GM11168 (cell line): ENCODE measurements around the gene FOXC1.

ENCODE experiments used
- in situ Hi-C: fragments of 300-500 bp; cut with MboI; formaldehyde crosslinking; loops from one replicate; pipeline ENCODE4 v1.12.0; 2022; ENCODE audit warnings: low sequenced_read_pairs; ENCODE audit not compliant: unreplicated experiment

Gene FOXC1

GRCh38 chr6:1630771-1631217 is 21.1 kb downstream of the FOXC1 start:
- in situ Hi-C loops: no loop called here

DNA sequence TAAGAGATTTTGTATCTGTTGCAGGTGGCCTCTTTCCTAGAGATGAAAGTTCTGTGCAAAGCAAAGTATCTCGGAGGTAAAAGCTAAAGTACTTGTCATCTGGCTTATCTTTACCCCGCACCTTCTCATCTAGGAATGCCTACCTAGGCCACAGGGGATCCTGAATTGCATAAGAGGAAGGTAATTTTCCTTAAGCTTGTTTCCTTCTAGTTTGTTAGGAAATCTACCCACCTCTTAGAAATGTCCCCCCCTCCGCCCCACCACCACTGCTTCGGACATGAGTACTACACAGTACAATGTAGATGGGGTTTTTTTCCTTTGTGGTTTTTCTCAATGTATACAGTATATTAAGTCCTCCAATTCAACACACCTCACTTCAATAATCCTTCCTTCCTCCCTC is 21.5 kb downstream of the FOXC1 start:
- in situ Hi-C loops: no loop called here

DNA sequence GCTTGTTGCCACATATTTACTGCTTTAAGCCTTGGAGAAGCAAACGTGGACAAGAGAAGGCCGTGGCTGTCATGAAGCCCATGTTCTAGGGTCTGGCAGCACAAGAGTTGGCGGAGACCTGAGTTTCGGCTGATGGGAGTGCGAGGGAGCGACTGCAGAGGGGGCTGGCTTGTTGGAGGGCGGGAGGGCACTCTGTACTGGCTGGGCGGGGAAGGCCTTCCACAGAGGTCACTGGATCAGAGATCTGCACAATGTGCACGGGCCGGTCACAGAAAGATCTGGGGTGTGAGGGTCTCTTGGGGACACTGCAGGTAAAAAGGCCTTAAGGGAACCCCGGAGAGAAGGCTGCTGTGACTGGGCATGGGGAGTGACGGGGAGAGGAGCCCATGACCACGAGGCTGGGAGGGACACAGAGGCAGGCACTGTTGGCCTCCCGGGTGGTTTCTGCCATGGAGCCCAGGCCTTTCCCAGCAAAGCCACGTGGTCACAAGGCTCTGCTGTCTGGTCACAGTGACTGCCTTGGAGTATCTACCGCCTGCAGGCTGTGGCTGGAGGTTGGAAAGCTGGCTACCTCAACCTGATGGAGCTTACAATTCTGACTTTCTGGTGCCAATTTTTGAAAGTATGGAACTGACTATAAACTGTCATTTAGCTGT is 23.8 kb downstream of the FOXC1 start:
- in situ Hi-C loops: no loop called here

DNA sequence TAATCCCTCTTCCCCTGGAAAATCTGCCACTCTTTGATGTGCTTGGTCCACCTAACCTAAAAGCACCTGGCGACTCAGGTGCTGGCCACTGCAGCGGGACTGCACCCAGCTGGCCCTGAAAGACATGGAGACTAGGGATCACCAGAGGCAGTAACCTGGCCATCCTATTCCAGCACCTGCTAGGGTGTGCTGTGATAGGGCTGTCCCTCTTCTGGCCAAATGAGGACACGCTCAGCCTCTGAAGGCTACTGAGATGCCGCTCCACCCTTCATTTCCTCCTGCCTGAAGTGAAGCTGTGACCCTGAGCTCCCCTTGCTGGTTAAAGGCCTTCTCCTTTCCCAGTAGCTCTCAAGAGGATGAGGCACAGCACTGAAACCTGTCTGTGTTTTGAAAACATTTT is 24.4 kb downstream of the FOXC1 start:
- in situ Hi-C loops: no loop called here

DNA sequence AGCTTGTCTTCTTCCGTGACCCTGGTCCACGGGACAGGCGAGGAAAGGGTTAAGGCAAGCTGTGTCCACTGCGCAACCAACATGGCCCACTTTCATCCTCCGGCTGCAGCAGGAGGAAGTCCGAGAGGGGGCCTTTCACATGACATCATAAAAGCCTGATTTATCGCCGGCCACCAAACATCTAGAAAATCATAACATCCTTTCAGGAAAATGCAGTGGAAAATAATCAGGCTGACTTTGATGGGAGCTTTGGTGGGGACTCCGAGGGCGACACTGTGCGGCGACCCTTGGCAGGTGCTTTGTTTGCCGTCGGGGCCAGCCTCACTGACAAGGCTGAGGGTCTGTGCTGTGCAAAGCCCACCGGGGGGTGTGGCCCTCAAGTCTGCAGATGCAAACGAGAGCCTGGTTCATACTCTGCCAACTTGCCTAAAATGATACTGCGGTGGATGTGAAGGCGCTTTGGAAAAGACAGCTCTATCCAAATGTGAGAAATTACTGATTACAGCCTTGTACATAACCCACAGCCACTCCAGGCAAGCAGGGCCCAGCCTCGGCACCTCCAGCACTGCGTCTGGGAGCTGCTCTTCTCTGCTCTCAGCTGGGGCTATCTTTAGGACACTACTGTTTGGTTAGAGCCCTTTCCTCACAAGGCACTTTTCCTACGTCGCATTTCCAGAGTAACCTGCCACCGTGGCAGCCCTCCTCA is 25.7 kb downstream of the FOXC1 start:
- in situ Hi-C loops: no loop called here

DNA sequence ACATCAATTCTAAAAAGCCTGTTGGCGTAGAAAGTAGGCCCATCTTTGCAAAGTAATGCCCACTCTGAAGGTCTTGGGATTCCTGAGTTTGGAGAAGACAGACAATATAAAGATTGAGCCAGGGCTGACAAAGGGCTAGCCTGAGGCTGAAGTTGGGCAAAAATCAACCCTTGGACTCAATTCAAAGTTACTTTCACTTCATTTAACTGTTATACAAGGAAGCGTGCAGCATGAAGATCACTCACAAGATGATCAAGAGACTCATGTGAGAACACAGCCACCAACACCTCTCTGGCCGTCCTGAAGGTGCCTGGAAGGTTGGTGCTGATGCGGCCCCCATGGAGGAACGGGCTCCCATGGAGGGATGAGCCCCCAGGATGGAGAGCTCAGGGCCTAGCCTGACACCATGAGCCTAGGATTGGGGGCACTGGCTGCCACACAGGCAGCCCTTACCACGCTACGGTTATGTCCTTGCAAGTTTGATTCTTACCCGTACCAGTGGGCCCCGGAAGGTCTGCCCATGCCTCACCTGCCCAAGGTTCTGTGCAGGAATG is 26.6 kb downstream of the FOXC1 start:
- in situ Hi-C loops: no loop called here

DNA sequence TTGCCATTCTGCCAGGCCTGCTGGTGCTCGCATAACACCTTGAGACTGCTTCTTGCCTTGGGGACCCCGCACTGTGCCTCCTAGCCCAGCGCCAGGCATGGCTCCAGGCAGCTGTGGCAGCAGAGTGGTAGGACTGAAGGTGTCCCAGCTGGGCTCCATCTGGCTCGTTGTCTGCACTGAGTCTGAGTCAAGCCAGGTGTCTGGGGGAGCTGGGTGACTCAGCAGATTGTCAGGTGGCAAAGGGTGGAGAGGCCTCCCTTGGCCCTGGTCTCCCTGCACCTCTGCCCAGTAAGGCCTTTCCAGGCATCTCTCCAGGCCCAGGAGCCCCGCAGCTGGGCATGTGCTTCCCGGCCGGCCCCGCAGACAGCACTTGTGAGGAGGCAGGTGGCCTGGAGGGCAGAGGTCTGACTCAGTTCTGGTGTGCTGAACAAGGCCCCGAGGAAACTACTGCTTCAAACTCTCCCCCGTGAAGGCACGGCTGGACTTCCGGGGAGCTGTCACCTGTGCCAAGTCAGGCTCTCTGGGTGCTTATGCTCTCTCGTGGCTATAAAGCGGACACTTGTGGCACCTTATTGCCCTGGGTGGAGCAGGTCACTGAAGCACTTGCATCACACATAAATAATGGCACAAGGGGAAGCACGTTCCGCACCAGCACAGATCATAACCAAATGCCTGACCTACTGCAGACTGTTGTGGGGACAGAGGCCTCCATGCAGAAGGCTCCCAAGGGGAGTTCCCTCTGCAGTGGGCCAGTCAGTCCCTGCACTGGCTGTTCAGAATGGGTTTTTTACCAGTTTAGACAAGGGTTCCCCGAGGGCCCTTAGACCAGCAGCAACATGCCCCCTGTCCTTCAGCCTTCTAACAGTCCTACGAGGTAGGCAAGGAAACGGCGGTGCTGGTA is 27.5 kb downstream of the FOXC1 start:
- in situ Hi-C loops: no loop called here

DNA sequence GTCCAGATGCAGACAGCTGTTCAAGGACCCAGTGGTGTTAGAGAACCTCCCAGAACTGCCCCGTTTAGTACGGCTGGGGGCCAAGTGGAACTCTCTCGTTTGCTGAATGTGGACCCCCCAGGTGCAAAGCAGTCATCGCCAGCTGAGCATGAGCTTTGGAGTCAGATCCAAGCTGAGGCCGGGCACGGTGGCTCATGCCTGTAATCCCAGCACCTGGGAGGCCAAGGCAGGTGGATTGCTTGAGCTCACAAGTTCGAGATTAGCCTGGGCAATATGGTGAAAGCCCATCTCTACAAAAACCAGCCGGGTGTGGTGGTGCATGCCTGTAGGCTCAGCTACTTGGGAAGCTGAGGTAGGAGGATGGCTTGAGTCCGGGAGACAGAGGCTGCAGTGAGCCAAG is 29.7 kb downstream of the FOXC1 start:
- in situ Hi-C loops: no loop called here

- in situ Hi-C loops: no loop called here
Observed at GRCh38 chr6:1640476-1640875, 30.8 kb downstream of the FOXC1 start.

DNA sequence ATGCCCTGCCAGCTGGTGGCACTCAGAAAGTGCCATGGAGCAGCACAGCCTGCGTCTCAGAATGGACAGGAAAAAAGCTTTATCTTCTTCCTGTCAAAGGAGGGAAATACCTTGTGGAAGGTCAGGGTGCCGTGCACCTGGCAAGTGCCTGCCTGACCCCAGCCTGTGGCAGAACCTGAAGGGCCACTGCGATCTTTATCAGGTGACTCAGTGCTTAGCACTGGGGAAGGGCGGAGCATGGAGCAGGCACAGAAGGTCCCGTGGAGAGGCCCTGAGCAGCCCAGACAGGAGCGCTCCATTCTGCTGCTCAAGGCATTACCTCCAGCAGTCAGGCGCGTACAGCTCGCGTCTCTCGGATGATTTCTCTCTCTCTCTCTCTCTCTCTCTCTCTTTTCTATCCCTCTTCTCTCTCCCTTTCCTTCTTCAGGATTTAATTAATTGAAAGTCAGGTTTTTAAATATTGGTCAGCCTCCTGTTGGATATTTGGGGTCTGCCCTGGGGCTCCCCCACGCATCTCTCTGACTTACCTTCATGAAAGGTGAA is 31.7 kb downstream of the FOXC1 start:
- in situ Hi-C loops: no loop called here

DNA sequence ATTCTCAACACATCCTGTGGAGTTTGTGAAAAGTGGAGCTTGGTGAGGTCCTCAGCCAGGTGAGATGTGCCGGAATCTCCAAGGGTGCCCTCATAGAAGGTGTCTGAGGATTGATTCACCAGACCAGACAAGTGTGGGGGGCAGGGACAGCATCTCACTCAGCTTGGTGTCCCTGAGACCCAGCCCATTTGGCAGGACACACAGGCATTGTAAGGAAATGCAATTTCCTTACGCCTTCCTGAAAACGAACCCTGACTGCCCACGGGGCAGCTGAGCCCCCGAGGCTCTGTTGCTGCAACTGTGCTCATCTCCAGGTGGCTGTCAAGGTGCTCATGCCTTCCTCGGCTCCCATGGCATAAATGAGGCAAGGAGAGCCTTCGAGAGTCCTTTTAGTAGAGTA is 33.4 kb downstream of the FOXC1 start:
- in situ Hi-C loops: no loop called here

DNA sequence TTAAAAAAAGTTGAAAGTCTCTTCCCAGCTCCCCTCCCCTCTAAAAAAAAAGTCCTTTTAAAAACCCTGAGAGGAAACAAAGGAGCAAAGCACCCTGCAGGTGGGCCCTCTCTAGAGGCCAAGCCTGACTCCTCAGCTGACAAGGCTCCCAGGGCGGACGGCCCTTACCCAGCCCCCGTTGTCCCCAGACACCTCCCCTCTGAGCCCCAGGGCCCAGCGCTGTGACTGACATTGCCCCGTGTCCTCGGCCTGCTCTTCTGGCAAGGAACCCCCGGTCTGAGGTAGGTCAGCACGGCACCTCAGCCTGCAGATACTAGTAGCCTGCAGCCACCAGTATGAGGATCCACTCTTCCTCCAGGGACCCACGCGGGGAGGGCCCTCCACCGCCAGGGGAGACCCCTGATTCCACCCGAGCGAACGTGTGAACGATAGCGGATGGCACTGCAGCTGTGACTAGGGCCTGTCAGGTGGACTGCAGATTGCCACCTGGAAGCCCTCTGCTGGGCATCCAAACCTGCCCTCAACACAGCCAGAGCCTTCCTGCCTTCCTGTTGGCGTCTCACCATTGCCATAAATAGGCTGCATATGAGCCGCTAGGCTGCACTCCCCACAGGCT is 34.2 kb downstream of the FOXC1 start:
- in situ Hi-C loops: no loop called here

DNA sequence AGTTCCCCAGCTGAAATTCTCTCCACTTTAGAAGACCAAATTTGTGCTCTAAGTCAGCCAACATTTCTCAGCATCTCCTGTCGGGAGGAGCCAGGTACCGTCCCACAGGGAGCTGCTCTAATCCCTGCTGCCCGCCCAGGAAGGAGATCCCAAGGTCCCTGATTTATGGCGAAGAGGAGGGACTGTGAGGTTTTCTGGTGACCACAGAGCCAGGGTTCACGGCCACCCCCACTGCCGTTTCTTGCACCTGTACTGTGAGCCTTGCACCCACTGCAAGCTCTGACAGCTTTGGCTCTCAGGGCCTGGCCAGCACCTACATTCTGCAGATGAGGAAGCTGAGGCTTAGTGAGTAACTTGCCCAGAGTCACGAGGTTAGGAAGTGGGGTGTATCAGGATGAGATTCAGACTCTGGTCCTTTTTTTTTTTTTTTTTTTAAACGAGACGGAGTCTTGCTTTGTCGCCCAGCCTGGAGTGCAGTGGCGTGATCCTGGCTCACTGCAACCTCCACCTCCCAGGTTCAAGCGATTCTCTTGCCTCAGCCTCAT is 34.9 kb downstream of the FOXC1 start:
- in situ Hi-C loops: no loop called here

DNA sequence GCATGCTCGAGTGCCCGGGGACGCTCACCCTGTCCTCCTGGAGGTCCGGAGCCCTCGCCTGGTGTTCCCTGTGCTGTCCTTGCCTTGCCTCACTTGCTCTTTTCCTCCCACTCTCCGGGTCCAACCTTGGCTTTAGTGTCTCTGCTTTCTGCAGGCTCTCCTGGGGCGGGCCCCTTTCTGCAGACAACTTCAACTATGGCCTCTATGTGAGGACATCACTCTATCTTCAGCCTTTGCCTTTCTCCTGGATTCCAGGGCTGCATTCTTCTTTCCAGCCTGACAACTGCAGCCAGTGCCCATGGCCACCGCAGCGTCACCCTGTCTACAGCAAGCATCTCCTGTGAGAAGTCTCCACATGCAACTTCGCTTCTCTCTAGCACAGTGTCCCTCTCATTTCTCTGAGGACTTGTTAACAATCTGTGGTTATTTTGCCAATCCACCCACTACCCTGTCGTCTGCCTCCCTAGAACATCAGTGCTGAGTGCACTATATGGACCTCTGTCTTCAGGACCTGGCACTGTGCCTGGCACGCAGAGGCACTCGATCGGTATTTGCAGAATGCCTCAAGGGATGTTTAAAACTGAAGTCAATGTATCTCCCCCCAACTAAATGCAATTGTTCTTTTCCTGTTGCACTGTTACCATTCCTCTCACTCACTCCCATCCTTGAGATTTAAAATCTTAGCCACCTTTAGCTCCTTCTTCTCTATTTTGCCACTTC is 35.9 kb downstream of the FOXC1 start:
- in situ Hi-C loops: no loop called here

- in situ Hi-C loops: no loop called here
Observed at GRCh38 chr6:1651362-1651761, 41.6 kb downstream of the FOXC1 start.

- in situ Hi-C loops: no loop called here
Observed at GRCh38 chr6:1652842-1653241, 43.1 kb downstream of the FOXC1 start.

DNA sequence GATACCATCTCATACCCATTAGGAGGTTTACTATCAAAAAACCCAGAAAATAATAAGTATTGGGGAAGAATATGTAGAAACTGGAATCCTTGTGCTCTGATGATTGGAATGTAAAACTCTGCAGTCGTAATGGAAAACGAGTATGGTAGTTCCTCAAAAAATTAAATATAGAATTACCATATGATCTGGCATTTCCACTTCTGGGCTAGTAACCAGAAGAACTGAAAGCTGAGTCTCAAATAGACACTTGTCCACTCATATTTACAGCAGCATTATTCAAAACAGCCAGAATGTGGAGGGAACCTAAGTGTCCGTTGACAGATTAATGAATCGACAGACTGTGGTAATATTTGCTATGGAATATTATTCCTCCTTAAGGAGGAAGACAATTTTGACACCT is 44.3 kb downstream of the FOXC1 start:
- in situ Hi-C loops: no loop called here

DNA sequence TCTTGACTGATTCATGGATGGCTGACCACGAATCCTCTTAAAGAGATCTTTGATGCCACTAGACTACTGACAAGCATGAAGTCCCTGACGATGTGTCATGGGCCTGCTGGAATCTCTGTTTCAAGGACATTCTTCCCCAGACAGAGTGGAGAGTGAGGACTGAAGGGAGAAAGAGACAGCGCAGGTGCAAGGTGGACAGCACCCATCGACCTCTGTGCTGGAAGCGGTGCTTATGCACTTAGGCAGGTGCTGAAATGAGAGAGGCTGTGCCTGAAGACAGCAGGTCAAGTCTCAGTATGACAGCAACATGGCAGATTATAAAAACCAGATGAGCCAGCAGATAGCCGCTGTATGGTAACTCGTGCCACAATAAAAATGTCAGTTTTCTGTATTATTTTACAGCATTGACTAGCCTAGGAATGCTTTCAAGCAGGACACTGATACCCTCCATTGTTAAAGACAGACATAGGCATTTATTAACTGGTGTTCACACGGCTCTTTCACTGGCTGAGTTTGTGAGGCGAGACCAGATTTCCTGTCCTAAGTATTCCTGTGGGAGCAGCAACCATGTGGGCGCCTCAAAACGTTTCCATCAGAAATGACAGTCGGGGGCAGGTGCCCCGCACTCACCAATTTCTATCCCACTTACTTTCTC is 47.5 kb downstream of the FOXC1 start:
- in situ Hi-C loops: no loop called here

GRCh38 chr6:1657771-1658165 is 48.1 kb downstream of the FOXC1 start:
- in situ Hi-C loops: no loop called here
